Cerebellar cortex (tissue), 1 donor: ENCODE measurements around the gene MRPL33.

Source experiments
- DNase-seq: peaks from one replicate; pipeline ENCODE4 v3.0.0-alpha.2; 2015; ENCODE audit warnings: low spot score

MRPL33 gene

GRCh38 chr2:27776696-27777095, 5.2 kb downstream of the MRPL33 start:
- DNase-seq: no peak

GRCh38 chr2:27779417-27780055, 8.0 kb downstream of the MRPL33 start:
- no peak for DNase-seq

GRCh38 chr2:27781496-27781895, 10.0 kb downstream of the MRPL33 start:
- no peak for DNase-seq

- DNase-seq: no peak
These were observed 11.2 kb downstream of the MRPL33 start for GRCh38 chr2:27782701-27783100.

- no peak for DNase-seq
These were observed 19.3 kb downstream of the MRPL33 start for GRCh38 chr2:27790796-27791195.

- DNase-seq: no peak
These were observed 21.2 kb downstream of the MRPL33 start for GRCh38 chr2:27792759-27793158.

GRCh38 chr2:27795093-27795834, 23.7 kb downstream of the MRPL33 start:
- DNase-seq: no peak

- no peak for DNase-seq
These were observed 24.4 kb downstream of the MRPL33 start for GRCh38 chr2:27795868-27796277.

- DNase-seq: no peak
These were observed 25.6 kb downstream of the MRPL33 start for GRCh38 chr2:27796791-27797765.

GRCh38 chr2:27797841-27798240, 26.3 kb downstream of the MRPL33 start:
- DNase-seq: no peak

- DNase-seq: no peak
These were observed 27.0 kb downstream of the MRPL33 start for GRCh38 chr2:27798486-27798885.

- DNase-seq: no peak
These were observed 27.6 kb downstream of the MRPL33 start for GRCh38 chr2:27798948-27799645.

- no peak for DNase-seq
These were observed 28.1 kb downstream of the MRPL33 start for GRCh38 chr2:27799646-27800010.

- peak; percentile 93 for DNase-seq
These were observed 29.3 kb downstream of the MRPL33 start for GRCh38 chr2:27800856-27801255.

- no peak for DNase-seq
These were observed 31.0 kb downstream of the MRPL33 start for GRCh38 chr2:27802547-27802946.

GRCh38 chr2:27803046-27803445, 31.5 kb downstream of the MRPL33 start:
- DNase-seq: no peak

GRCh38 chr2:27804146-27804545, 32.6 kb downstream of the MRPL33 start:
- no peak for DNase-seq

- no peak for DNase-seq
These were observed 33.7 kb downstream of the MRPL33 start for GRCh38 chr2:27805180-27805579.

- DNase-seq: no peak
These were observed 35.0 kb downstream of the MRPL33 start for GRCh38 chr2:27806311-27807059.

GRCh38 chr2:27807476-27807875, 36.0 kb downstream of the MRPL33 start:
- DNase-seq: peak; percentile 25

GRCh38 chr2:27808418-27808817, 36.9 kb downstream of the MRPL33 start:
- no peak for DNase-seq
